HCT116 (cell line): ENCODE measurements around the gene LRP1B. TPM values are rescaled to one million over a fixed set of nuclear protein-coding genes. Genes with fewer than 3 reads are reported as not detected.

Experiments used
- ATAC-seq: fragments of 200-7000 bp; cut with Tn5 transposase; 2 replicates; pipeline ENCODE4 v1.9.1; 2020; ENCODE audit warnings: mild to moderate bottlenecking, moderate library complexity
- BruUV-seq: library from RNA; stranded (reverse); fragments of 400-500 nt; replicated peaks from 2 replicates; lab custom pipeline; 2021; lab: Mats Ljungman, UMichigan
- CTCF ChIA-PET: fragments of 300-600 bp; sonication (Branson Sonifier 250); formaldehyde crosslinking; loops from one replicate; lab custom pipeline; 2021; ENCODE audit warnings: antibody characterized with exemption; lab: Charles Lee
- POLR2A ChIA-PET: fragments of 300-600, 350-600 bp; sonication (Branson Sonifier 250); formaldehyde crosslinking; loops from one replicate; lab custom pipeline; 2021; ENCODE audit warnings: antibody characterized with exemption; lab: Charles Lee
- RAD21 ChIA-PET, 2 experiments: fragments of 300-600 bp; sonication (Branson Sonifier 250); formaldehyde crosslinking; loops; one replicate each; lab custom pipeline; 2023; ENCODE audit warnings: low total read pairs in 2 of 2; ENCODE audit not compliant: uncharacterized antibody in 2 of 2, unreplicated experiment in 2 of 2, low non-redundant PET in 1 of 2; lab: Charles Lee
- DNase-seq: peaks from one replicate; pipeline ENCODE4 v3.0.0-alpha.2; 2010; ENCODE audit warnings: low read depth, low spot score
- H2AFZ ChIP-seq: fragments of 200-600 bp; shearing (Covaris generic), sonication (generic); 2 replicates; pipeline ENCODE4 v1.6.1; 2017; ENCODE audit warnings: low read depth, mixed run types, mixed read lengths, antibody characterized with exemption, low read length; ENCODE audit not compliant: poor library complexity, severe bottlenecking
- H3K27ac ChIP-seq: 2 replicates; pipeline ENCODE4 v1.5.1; 2012; ENCODE audit warnings: low read depth, low read length
- H3K27me3 ChIP-seq: fragments of 200-600 bp; sonication (generic); 2 replicates; pipeline ENCODE4 v1.6.1; 2016; ENCODE audit warnings: mixed run types, low read length, mixed read lengths; ENCODE audit not compliant: insufficient read depth
- H3K36me3 ChIP-seq, 2 experiments: fragments of 200-500 bp in 1 of 2; fragments of 200-600 bp in 1 of 2; sonication (Bioruptor generic) in 1 of 2; sonication (generic) in 1 of 2; 2 replicates each; pipeline versions ENCODE4 v1.5.1 to v1.6.1; 2014 to 2016; ENCODE audit warnings: low read length in 2 of 2, inconsistent platforms in 1 of 2, mixed read lengths in 1 of 2, mixed run types in 1 of 2; ENCODE audit not compliant: insufficient read depth in 2 of 2, control insufficient read depth in 1 of 2
- H3K4me1 ChIP-seq, 2 experiments: fragments of 200-600 bp in 1 of 2; sonication (generic) in 1 of 2; 2 replicates each; pipeline versions ENCODE4 v1.5.1 to v1.6.1; 2012 to 2017; ENCODE audit warnings: low read length in 2 of 2, inconsistent platforms in 1 of 2, mild to moderate bottlenecking in 1 of 2, mixed read lengths in 1 of 2, mixed run types in 1 of 2, moderate library complexity in 1 of 2; ENCODE audit not compliant: insufficient read depth in 2 of 2, control insufficient read depth in 1 of 2
- H3K4me2 ChIP-seq: fragments of 200-600 bp; sonication (generic); 2 replicates; pipeline ENCODE4 v1.6.1; 2017; ENCODE audit warnings: mixed run types, low read length, mixed read lengths
- H3K4me3 ChIP-seq, 2 experiments: fragments of 200-600 bp in 1 of 2; sonication (generic) in 1 of 2; replicated peaks in 1 of 2; 2 replicates each; pipeline ENCODE4 v1.5.1; 2011 to 2016; ENCODE audit warnings: low read length in 2 of 2, control low read depth in 1 of 2, low read depth in 1 of 2, mild to moderate bottlenecking in 1 of 2, mixed read lengths in 1 of 2, mixed run types in 1 of 2
- H3K79me2 ChIP-seq: fragments of 200-600 bp; sonication (generic); 2 replicates; pipeline ENCODE4 v1.6.1; 2017; ENCODE audit warnings: mild to moderate bottlenecking, mixed run types, low read length, moderate library complexity, mixed read lengths; ENCODE audit not compliant: insufficient read depth
- H3K9ac ChIP-seq: fragments of 200-600 bp; sonication (generic); 2 replicates; pipeline ENCODE4 v1.6.1; 2016; ENCODE audit warnings: low read length, mixed read lengths
- H3K9me2 ChIP-seq: fragments of 200-600 bp; sonication (generic), shearing (Covaris generic); 2 replicates; pipeline ENCODE4 v1.6.1; 2017; ENCODE audit warnings: mixed run types, mild to moderate bottlenecking, moderate library complexity; ENCODE audit not compliant: insufficient read depth
- H3K9me3 ChIP-seq, 2 experiments: fragments of 200-500 bp in 1 of 2; fragments of 200-600 bp in 1 of 2; sonication (Bioruptor generic) in 1 of 2; sonication (generic) in 1 of 2; 2 replicates each; pipeline ENCODE4 v1.6.1; 2014 to 2017; ENCODE audit warnings: low read length in 2 of 2, mixed read lengths in 2 of 2, inconsistent platforms in 1 of 2, low read depth in 1 of 2, mild to moderate bottlenecking in 1 of 2, mixed run types in 1 of 2, moderate library complexity in 1 of 2; ENCODE audit not compliant: control insufficient read depth in 1 of 2, insufficient read depth in 1 of 2
- H4K20me1 ChIP-seq: fragments of 200-600 bp; sonication (generic), shearing (Covaris generic); 2 replicates; pipeline ENCODE4 v1.6.1; 2017; ENCODE audit warnings: mixed run types, mild to moderate bottlenecking, moderate library complexity; ENCODE audit not compliant: insufficient read depth
- CTCF ChIP-seq, 3 experiments: fragments of 200-600 bp in 1 of 3; sonication (generic) in 1 of 3; IDR thresholded peaks in 2 of 3; conservative IDR thresholded peaks in 1 of 3; 2 replicates each; pipeline ENCODE4 v1.5.1; 2012 to 2017; ENCODE audit warnings: low read depth in 2 of 3, low read length in 2 of 3, antibody characterized with exemption in 1 of 3, borderline replicate concordance in 1 of 3, control low read depth in 1 of 3, mild to moderate bottlenecking in 1 of 3, mixed read lengths in 1 of 3, mixed run types in 1 of 3, moderate library complexity in 1 of 3; ENCODE audit not compliant: insufficient read depth in 1 of 3
- EZH2phosphoT487 ChIP-seq: fragments of 200-600 bp; IDR thresholded peaks from 2 replicates; pipeline ENCODE4 v1.6.1; 2018; ENCODE audit warnings: antibody characterized with exemption, borderline replicate concordance
- JUND ChIP-seq: IDR thresholded peaks from 2 replicates; pipeline ENCODE4 v1.6.1; 2012
- POLR2AphosphoS5 ChIP-seq: IDR thresholded peaks from 2 replicates; pipeline ENCODE4 v1.6.1; 2011; ENCODE audit warnings: mild to moderate bottlenecking, low read depth, low read length, moderate library complexity
- ZNF274 ChIP-seq: fragments of 200-500 bp; sonication (Bioruptor generic); IDR thresholded peaks from 2 replicates; pipeline ENCODE4 v1.6.1; 2014; ENCODE audit warnings: mild to moderate bottlenecking, low read depth, low read length, inconsistent platforms
- intact Hi-C: fragments of 100-400 bp; cut with micrococcal nuclease; formaldehyde crosslinking; loops from 2 replicates; pipeline ENCODE4 v1.10.0; 2022
- total RNA-seq: library from RNA; stranded (reverse); gene quantifications from one replicate; pipeline ENCODE4 v1.2.1, GENCODE V29; 2021; ENCODE audit not compliant: unreplicated experiment
- TF ChIP-seq, protein P1 (sequence below): IDR thresholded peaks from 2 replicates; pipeline ENCODE4 v1.6.1; 2012
- TF ChIP-seq, protein P2 (sequence below): IDR thresholded peaks from 2 replicates; pipeline ENCODE4 v1.6.1; 2012; ENCODE audit warnings: low read depth
- TF ChIP-seq, protein P3 (sequence below): IDR thresholded peaks from 2 replicates; pipeline ENCODE4 v1.6.1; 2012

Gene LRP1B
- total RNA-seq, 1 experiment from 2014 or later, result 0.34 TPM

- no peaks in the 10 kb centered on the region for H3K4me1 ChIP-seq
- no peak overlapping the region for H2AFZ ChIP-seq
- DNase-seq (no peak), ATAC-seq (no peak)
- POLR2A ChIA-PET, result no interaction called here
- H3K9ac ChIP-seq, result no peak overlapping the region
- intact Hi-C loops, result no loop called here
- no peaks in the 10 kb centered on the region for H4K20me1 ChIP-seq
- no peaks in the 10 kb centered on the region for H3K9me2 ChIP-seq
- H3K36me3 ChIP-seq, result no peaks in the 10 kb centered on the region
- no peak overlapping the region for H3K4me3 ChIP-seq
- RAD21 ChIA-PET, result no interaction called here
- no peaks in the 10 kb centered on the region for H3K79me2 ChIP-seq
- peaks cover 0 to 3% of the 10 kb centered on the region in 2 experiments; a peak in 1 of 4 replicates for H3K9me3 ChIP-seq
- no TSS peak for BruUV-seq
- TF ChIP-seq ZNF274 (no peak), CTCF (IDR thresholded peaks at IDR 0.05 in 2 of 3, conservative IDR thresholded peaks at IDR 0.05 in 1 of 3; ENCODE audit: borderline replicate concordance in 1 of 3, insufficient read depth in 1 of 3, low read depth in 2 of 3, low read length in 2 of 3) (no peak), POLR2AphosphoS5 (no peak), EZH2phosphoT487 (no peak), JUND (no peak)
- TF ChIP-seq, protein P1, sequence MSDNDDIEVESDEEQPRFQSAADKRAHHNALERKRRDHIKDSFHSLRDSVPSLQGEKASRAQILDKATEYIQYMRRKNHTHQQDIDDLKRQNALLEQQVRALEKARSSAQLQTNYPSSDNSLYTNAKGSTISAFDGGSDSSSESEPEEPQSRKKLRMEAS, result no peak
- TF ChIP-seq, protein P2, sequence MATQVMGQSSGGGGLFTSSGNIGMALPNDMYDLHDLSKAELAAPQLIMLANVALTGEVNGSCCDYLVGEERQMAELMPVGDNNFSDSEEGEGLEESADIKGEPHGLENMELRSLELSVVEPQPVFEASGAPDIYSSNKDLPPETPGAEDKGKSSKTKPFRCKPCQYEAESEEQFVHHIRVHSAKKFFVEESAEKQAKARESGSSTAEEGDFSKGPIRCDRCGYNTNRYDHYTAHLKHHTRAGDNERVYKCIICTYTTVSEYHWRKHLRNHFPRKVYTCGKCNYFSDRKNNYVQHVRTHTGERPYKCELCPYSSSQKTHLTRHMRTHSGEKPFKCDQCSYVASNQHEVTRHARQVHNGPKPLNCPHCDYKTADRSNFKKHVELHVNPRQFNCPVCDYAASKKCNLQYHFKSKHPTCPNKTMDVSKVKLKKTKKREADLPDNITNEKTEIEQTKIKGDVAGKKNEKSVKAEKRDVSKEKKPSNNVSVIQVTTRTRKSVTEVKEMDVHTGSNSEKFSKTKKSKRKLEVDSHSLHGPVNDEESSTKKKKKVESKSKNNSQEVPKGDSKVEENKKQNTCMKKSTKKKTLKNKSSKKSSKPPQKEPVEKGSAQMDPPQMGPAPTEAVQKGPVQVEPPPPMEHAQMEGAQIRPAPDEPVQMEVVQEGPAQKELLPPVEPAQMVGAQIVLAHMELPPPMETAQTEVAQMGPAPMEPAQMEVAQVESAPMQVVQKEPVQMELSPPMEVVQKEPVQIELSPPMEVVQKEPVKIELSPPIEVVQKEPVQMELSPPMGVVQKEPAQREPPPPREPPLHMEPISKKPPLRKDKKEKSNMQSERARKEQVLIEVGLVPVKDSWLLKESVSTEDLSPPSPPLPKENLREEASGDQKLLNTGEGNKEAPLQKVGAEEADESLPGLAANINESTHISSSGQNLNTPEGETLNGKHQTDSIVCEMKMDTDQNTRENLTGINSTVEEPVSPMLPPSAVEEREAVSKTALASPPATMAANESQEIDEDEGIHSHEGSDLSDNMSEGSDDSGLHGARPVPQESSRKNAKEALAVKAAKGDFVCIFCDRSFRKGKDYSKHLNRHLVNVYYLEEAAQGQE, result no peak
- TF ChIP-seq, protein P3, sequence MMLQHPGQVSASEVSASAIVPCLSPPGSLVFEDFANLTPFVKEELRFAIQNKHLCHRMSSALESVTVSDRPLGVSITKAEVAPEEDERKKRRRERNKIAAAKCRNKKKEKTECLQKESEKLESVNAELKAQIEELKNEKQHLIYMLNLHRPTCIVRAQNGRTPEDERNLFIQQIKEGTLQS, result no peak
- CTCF ChIA-PET, result no interaction called here
- no peaks in the 10 kb centered on the region for H3K27me3 ChIP-seq
- no peak overlapping the region for H3K27ac ChIP-seq
- H3K4me2 ChIP-seq, result no peak overlapping the region
These were observed 189.6 kb downstream of the LRP1B start for GRCh38 chr2:141941210-141941714.
